Measurements from ENCODE around the gene DPP8.

DNA sequence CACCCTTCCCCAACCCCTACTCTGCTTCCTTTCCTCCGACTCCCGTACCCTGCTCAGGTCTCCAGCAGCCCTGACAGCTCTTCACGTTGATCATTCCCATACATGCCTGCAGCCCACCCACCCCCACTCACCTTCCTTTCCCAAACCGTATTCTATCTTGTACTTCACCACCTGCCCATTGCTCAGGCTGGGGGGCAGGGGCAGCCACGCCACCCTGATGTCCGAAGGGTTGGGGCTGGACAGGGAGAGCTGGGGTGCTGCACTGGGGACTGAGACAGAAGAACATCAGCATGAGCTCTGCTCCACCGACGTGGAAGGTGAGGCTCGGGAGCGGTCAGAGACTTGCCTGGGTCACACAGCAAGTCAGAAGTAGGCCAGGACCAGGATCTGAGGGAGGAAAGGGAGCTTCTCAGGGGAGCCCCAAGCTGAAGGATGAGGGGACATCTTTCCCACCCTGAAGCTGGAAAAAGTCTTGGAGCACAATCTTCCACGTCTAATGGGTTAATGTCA, 123.2 kb downstream of the DPP8 start:
- TF ChIP-seq CTCF (IDR thresholded peaks at IDR 0.05; ENCODE audit: low read depth, low read length, missing input control) (no peak), FOXA1 (IDR thresholded peaks at IDR 0.05) (no peak), TAF1 (conservative IDR thresholded peaks at IDR 0.05) (no peak), JUND (IDR thresholded peaks at IDR 0.05) (no peak), YY1 (IDR thresholded peaks at IDR 0.05) (no peak)
- TF ChIP-seq, protein P1, sequence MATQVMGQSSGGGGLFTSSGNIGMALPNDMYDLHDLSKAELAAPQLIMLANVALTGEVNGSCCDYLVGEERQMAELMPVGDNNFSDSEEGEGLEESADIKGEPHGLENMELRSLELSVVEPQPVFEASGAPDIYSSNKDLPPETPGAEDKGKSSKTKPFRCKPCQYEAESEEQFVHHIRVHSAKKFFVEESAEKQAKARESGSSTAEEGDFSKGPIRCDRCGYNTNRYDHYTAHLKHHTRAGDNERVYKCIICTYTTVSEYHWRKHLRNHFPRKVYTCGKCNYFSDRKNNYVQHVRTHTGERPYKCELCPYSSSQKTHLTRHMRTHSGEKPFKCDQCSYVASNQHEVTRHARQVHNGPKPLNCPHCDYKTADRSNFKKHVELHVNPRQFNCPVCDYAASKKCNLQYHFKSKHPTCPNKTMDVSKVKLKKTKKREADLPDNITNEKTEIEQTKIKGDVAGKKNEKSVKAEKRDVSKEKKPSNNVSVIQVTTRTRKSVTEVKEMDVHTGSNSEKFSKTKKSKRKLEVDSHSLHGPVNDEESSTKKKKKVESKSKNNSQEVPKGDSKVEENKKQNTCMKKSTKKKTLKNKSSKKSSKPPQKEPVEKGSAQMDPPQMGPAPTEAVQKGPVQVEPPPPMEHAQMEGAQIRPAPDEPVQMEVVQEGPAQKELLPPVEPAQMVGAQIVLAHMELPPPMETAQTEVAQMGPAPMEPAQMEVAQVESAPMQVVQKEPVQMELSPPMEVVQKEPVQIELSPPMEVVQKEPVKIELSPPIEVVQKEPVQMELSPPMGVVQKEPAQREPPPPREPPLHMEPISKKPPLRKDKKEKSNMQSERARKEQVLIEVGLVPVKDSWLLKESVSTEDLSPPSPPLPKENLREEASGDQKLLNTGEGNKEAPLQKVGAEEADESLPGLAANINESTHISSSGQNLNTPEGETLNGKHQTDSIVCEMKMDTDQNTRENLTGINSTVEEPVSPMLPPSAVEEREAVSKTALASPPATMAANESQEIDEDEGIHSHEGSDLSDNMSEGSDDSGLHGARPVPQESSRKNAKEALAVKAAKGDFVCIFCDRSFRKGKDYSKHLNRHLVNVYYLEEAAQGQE (IDR thresholded peaks at IDR 0.05): no peak
- TF ChIP-seq, protein P2, sequence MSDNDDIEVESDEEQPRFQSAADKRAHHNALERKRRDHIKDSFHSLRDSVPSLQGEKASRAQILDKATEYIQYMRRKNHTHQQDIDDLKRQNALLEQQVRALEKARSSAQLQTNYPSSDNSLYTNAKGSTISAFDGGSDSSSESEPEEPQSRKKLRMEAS (IDR thresholded peaks at IDR 0.05): no peak

All from liver (tissue), 3 donors.